OCI-LY3 (cell line): ENCODE measurements around the gene ZNF300.
A peak's percentile ranks its signal among the peaks of the same experiment; 100 is the strongest.

ENCODE experiments used
- EZH2phosphoT487 ChIP-seq: fragments of 200-600 bp; shearing (Covaris generic); IDR thresholded peaks from 2 replicates; pipeline ENCODE4 v1.6.1; 2018; ENCODE audit warnings: antibody characterized with exemption, mixed run types, low read depth
- TF ChIP-seq, protein P1 (sequence below): fragments of 200-600, 300-600 bp; sonication (generic); IDR thresholded peaks from 2 replicates; pipeline ENCODE4 v1.5.1; 2014; ENCODE audit warnings: antibody characterized with exemption, low read length, low read depth

DNA sequence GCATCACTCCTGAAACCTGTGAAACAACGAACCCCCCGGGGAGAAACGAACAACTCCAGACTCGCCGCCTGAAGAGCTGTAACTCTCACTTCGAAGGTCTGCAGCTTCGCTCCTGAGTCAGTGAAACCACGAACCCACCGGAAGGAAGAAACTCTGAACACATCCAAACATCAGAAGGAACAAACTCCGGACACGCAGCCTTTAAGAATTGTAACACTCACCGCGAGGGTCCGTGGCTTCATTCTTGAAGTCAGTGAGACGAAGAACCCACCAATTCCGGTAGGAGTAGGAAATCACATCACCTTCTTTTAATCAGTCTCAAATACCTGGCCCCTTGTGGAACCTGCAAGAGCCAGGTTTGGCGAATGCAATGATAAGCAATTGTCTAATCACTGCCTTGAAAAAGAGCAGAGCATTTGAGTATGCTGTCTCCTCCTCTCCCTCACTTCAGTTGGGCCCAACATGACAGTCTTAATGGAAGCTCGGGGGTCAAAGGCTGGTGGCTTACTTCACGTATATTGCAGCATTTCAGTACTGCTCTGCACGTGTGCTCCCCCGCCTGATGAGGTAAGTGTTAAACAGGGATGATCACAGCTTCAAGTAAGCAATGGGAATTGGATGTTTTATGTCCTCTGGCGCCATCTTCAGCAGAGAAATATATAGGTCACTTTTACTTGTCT lies 58.0 kb downstream of the ZNF300 start:
- TF ChIP-seq, protein P1, sequence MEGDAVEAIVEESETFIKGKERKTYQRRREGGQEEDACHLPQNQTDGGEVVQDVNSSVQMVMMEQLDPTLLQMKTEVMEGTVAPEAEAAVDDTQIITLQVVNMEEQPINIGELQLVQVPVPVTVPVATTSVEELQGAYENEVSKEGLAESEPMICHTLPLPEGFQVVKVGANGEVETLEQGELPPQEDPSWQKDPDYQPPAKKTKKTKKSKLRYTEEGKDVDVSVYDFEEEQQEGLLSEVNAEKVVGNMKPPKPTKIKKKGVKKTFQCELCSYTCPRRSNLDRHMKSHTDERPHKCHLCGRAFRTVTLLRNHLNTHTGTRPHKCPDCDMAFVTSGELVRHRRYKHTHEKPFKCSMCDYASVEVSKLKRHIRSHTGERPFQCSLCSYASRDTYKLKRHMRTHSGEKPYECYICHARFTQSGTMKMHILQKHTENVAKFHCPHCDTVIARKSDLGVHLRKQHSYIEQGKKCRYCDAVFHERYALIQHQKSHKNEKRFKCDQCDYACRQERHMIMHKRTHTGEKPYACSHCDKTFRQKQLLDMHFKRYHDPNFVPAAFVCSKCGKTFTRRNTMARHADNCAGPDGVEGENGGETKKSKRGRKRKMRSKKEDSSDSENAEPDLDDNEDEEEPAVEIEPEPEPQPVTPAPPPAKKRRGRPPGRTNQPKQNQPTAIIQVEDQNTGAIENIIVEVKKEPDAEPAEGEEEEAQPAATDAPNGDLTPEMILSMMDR: peak; percentile 71
- no peak for TF ChIP-seq EZH2phosphoT487
